ENCODE measurements around the gene SOCS3. TPM values are rescaled to one million over a fixed set of nuclear protein-coding genes. Genes with fewer than 3 reads are reported as not detected.

Gene SOCS3
- total RNA-seq, 1 donor from 2014 or later = 2.7 TPM

- ATAC-seq = no peak
- no peak for DNase-seq (ENCODE audit: low spot score)
These were observed 9.1 kb upstream of the SOCS3 start for GRCh38 chr17:78368854-78369495.

- DNase-seq (ENCODE audit: low spot score) (no peak), ATAC-seq (no peak)
These were observed 8.5 kb upstream of the SOCS3 start for GRCh38 chr17:78368348-78368747.

DNA sequence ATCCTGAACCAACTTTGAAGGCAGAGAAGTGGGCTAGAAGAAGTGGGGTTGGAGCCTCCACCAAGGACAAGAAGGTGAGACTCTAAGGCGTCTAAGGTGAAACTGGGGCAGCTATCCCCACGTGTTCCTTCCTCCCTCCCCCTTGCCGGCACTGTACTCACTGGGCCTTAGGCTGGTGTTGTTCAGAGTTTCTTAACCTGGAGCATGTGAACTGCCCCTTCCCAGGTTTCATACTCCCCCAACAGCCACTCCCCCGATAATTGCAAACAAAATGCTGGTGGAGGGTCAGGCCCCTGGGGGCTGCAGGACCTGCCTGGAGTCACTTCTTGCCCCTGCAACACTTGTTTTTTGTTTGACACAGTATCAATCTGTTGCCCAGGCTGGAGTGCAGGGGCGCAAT lies 7.3 kb upstream of the SOCS3 start:
- no peak for ATAC-seq

GRCh38 chr17:78366109-78366848 lies 6.4 kb upstream of the SOCS3 start:
- DNase-seq (ENCODE audit: low spot score) = no peak
- ATAC-seq = no peak

More for the DNA sequence above, 7.3 kb upstream of the SOCS3 start:
- DNase-seq (ENCODE audit: low spot score) = no peak

DNA sequence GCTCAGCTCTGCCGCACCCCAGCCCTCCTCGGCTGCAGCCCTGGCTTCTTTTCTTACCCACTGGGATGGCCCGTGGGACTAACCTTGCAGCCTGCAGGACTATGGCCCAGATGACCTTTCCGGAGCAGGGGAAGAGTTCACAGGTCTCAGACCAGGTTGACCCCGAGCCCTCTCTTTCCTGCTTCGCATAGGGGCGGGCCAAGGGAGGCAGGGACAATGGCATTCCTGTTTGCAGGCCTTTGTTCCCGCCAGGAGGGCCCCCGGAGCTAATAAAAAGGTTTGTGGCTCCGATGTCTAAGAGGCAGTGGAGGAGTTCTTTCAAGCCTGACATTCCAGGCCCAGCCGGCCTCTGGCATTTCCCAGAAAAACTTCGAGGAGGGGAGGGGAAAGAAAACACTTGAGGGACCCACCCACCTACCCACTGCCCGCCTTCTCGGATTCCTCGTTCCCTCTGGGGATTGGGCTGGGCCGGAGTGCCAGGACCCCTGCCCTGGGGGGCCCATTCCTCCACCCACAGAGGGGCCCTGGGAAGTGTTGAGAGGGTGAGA lies 5.8 kb upstream of the SOCS3 start:
- ATAC-seq (peak; percentile 24), DNase-seq (ENCODE audit: low spot score) (no peak)

DNA sequence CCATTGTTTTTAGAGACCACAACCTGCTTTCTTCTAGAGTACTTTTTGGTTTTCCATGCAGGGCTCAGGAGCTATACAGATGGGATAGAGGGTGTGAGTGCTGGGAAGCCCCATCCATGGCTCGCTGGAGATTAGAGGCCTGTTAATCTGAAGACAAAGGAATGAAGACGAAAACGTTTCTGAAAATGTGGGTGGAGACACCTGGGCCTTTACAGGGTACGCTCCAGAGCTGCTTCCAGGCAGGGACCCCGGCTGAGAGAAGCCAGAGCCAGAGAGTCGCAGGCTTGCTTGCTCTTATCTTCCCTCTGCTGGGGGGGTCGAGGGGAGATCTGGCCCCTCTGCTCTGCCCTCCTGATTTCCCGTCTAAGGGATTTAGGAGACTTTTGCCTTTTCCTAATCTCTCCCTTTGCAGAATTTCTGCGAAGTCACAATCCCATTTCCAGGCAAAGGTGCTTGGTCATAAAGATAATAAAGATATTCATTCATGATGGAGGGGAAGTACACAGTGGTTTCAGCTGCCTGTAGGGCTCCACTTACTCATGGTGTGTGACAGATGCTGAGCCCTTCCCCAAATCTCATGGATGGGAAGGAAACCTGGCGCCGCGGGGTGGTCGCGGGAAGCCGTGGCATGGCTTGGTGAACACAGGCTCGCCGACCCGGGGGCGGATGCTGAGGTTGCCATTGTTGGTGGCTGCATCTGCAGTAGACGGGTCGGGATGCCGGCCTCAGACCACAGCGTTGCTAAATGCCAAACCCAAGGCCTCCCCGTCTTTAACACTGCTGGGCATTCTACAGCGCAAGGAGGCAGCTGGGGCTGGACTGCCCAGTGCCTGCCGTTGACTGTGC lies 4.8 kb upstream of the SOCS3 start:
- DNase-seq (ENCODE audit: low spot score) = no peak
- no peak for ATAC-seq

GRCh38 chr17:78362671-78363070 lies 2.8 kb upstream of the SOCS3 start:
- ATAC-seq = no peak
- no peak for DNase-seq (ENCODE audit: low spot score)

- DNase-seq (ENCODE audit: low spot score) = no peak
- ATAC-seq = no peak
These were observed 2.4 kb upstream of the SOCS3 start for GRCh38 chr17:78362232-78362631.

DNA sequence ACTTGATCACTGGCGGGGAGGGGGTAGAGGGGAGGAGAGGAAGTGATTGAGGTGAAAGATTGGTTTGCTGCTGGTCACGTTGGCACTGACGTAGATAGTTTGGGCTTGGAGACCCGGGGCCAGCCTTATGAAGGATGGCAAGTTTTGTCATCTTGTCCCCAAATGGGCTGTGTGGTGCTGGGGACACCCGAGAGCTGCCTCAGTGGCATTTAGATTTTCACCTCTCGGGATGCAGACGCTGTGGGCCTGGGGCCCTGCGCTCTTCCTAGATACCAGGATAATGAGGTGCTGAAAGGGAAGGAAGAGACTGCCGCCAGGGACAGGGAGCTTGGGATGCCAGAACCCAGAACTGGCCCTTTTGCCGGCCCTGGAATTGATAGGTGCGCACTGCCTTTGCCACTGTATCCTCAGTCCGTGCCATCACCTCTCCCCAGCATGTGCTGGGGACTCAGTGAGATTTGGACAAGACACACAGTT lies 1.4 kb upstream of the SOCS3 start:
- ATAC-seq = no peak
- DNase-seq (ENCODE audit: low spot score) = no peak

DNA sequence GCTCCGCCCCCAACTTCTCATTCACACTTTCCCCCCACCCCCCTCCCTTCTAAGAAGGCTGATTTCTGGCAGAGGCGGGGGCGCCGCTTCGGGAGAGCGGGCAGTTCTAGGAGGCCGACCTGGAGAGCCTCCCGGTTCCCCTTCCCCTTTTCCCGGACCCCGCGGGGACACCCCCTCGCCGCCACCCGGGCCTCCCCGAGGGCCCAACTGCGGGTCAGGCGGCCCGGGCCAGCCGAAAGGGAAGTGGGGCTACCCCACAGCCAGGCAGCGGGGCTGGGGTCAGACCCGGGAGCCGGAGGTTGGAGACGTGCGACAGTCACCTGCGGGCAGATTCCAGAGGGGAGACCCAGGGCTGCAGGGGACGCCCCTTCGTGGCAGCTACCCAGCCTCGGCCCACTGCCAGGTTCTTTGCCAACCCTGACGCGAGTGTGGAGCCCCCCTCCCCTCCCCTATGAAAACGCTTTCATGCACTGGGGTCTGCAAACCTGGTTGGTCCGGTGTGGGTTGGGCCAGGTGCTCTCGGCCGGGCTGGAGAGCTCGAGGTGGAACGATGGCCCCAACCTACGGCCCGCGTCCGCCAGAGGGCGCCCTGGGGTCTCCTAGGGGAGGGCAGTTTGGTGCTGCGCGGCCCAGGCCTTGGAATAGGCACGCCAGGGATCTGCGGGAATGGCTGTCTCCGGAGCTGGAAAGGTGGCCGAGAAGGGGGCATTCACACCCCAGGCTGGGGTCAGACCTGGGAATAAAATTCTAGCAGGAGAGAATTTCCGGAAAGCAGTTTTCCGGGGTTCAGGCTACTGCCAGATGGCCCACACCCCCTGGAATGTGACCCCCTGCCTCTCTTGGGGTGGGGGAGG lies 721 bp upstream of the SOCS3 start:
- ATAC-seq (peak; percentile 78), DNase-seq (ENCODE audit: low spot score) (peak; percentile 94)

DNA sequence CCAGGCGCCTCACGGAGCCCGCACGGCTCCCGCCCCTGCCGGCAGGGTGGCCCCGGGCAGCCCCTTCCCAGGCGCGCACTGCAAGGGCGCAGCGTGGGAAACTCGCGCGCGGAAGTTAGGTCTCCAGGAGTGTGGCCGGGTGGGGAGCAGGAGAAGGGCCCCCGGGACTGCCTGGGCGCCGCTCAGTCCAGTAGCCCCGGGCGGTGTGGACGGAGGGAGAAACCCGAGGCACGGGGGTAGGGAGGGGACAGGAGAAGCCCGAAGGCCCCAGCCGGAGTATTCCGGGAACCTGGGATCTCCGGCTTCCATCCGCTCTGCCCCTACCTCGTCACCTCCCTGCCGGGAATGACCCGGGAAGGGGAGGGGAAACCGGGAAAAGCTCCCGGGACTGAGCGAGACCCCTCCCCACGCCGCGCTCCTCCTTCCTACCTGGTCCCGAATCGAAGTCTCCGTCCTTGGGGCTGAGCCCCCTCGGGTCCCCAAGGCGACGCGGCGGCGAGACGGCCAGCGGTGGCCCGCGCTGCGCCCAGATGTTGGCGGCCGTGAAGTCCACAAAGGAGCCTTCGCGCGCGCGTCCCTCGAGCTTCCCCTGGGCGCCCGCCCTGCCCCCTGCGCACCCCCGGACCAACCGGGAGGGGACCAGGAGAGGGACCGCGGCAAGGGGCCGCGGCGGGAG lies 418 bp downstream of the SOCS3 start:
- DNase-seq (ENCODE audit: low spot score) = peak; percentile 64
- peak; percentile 7 for ATAC-seq

GRCh38 chr17:78358538-78359320 lies 1.1 kb downstream of the SOCS3 start:
- no peak for ATAC-seq

GRCh38 chr17:78357672-78358537 lies 2.0 kb downstream of the SOCS3 start:
- ATAC-seq = no peak

More at GRCh38 chr17:78358538-78359320, 1.1 kb downstream of the SOCS3 start:
- no peak for DNase-seq (ENCODE audit: low spot score)

DNA sequence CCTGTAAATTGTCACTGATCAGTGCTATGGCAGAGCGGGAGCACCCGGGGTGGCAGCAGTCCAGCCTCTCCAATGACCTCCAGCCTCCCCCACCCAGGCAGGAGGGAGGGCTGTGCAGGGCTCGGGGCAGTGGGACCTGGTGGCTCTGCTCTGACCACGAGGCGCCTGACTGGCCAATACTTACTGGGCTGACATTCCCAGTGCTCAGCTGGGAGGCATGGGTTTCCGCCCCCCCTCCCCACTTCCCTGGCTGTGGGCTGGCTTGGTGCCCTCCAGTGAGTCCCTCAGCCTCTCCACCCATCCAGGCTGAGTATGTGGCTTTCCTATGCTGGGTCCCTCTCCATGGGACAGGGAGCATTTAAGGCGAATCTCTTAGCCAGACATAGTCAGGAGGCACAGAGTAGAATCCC lies 2.7 kb downstream of the SOCS3 start:
- ATAC-seq = peak; percentile 13
- peak; percentile 73 for DNase-seq (ENCODE audit: low spot score)

More at GRCh38 chr17:78357672-78358537, 2.0 kb downstream of the SOCS3 start:
- no peak for DNase-seq (ENCODE audit: low spot score)

GRCh38 chr17:78356101-78356713 lies 3.7 kb downstream of the SOCS3 start:
- no peak for ATAC-seq
- no peak for DNase-seq (ENCODE audit: low spot score)

DNA sequence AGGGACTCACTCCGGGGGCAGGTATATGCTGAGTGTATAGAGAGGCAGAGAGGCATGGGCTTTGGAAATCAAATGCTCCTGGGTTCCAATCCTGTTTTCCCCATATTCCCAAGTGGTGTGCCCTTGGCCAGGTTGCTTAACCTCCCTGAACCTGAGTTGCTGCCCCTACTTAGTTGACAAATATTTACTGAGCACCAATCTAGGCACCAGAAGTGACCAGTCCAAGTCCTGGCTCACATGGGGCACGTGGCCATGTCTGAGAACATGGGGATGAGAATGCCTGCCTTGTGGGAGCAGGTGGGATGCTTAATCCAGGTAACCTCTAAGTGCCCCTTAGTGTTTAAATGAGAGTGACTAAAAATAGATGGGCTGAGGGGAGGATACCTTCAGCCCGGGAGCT lies 4.2 kb downstream of the SOCS3 start:
- ATAC-seq (peak; percentile 2), DNase-seq (ENCODE audit: low spot score) (peak; percentile 77)

DNA sequence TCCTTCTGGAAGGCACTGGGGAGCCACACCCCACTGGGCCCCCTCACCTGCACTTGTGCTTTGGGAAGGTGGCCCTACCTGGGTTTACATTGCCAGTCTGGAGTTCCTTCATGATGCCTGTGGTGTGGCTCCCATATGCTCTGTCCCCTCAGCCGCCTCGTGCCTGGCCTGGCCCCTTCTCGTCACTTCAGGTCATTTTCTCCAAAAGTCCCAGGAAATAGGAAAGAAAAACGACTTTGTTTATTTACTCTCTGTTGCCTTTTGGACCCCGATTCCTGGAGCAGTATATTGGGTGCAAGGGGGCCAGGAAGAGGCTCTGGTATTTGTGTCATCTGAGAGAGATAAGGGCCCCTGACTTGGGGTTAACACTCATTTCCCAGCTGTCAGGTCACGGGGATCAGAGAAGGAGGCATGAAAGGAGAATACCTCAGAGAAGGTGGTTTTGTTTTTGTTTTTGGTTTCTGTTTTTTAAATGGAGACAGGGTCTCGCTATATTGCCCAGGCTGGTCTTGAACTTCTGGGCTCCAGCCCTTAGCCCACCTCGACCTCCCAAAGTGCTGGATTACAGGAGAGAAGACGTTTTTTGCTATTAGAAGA lies 4.7 kb downstream of the SOCS3 start:
- ATAC-seq (no peak), DNase-seq (ENCODE audit: low spot score) (no peak)
